Stimulated activated CD4-positive, alpha-beta T cell treated with anti-CD3 and anti-CD28 coated beads, Interleukin-1b, Interleukin-23, amount 100 ng/mL, for 1 hour (primary cell): ENCODE data around the gene FAM180A.
"Not testable (repeated sequence)": the region's sequence is repeated elsewhere in the genome, so short reads cannot be mapped to it uniquely, and the experiment has no call there.

Source experiments
- DNase-seq, 2 donors: peaks; one replicate each; pipeline ENCODE4 v3.0.0-alpha.2; 2020; ENCODE audit warnings: low read depth in 2 of 2

Gene FAM180A

GRCh38 chr7:135741905-135742304 lies 6.7 kb downstream of the FAM180A start:
- DNase-seq: no peak

- no peak for DNase-seq
These were observed 7.7 kb downstream of the FAM180A start for GRCh38 chr7:135740889-135741288.

GRCh38 chr7:135737306-135737647 lies 11.3 kb downstream of the FAM180A start:
- not testable (repeated sequence) for DNase-seq

GRCh38 chr7:135736586-135737305 lies 11.9 kb downstream of the FAM180A start:
- no peak for DNase-seq

GRCh38 chr7:135734343-135734689 lies 14.3 kb downstream of the FAM180A start:
- DNase-seq: no peak

GRCh38 chr7:135733603-135734342 lies 14.8 kb downstream of the FAM180A start:
- DNase-seq: no peak

- DNase-seq: no peak
These were observed 17.5 kb downstream of the FAM180A start for GRCh38 chr7:135731131-135731530.

- DNase-seq: no peak
These were observed 19.4 kb downstream of the FAM180A start for GRCh38 chr7:135729230-135729629.

GRCh38 chr7:135728136-135728669 lies 20.4 kb downstream of the FAM180A start, which contains the start of gene SLC13A4:
TSS of gene SLC13A4 (minus strand) at chr7:135728186. CDS start at chr7:135727496, 690 bp downstream.
- DNase-seq: no peak

GRCh38 chr7:135726911-135727673 lies 21.5 kb downstream of the FAM180A start:
- no peak for DNase-seq

- DNase-seq: no peak
These were observed 22.3 kb downstream of the FAM180A start for GRCh38 chr7:135726276-135726788.

GRCh38 chr7:135723411-135723810 lies 25.2 kb downstream of the FAM180A start:
- DNase-seq: no peak

GRCh38 chr7:135721198-135721820 lies 27.3 kb downstream of the FAM180A start:
- DNase-seq: no peak

GRCh38 chr7:135719688-135720087 lies 28.9 kb downstream of the FAM180A start:
- no peak for DNase-seq

GRCh38 chr7:135718794-135719437 lies 29.7 kb downstream of the FAM180A start:
- no peak for DNase-seq

- DNase-seq: no peak
These were observed 30.4 kb downstream of the FAM180A start for GRCh38 chr7:135718219-135718618.

GRCh38 chr7:135717693-135718092 lies 30.9 kb downstream of the FAM180A start:
- no peak for DNase-seq

- no peak for DNase-seq
These were observed 31.9 kb downstream of the FAM180A start for GRCh38 chr7:135716677-135717238.

- no peak for DNase-seq
These were observed 32.9 kb downstream of the FAM180A start for GRCh38 chr7:135715673-135716072.

GRCh38 chr7:135715055-135715522 lies 33.5 kb downstream of the FAM180A start:
- no peak for DNase-seq
